Stomach smooth muscle (tissue), 2 donors: Measurements from ENCODE around the gene S1PR4.
A peak's percentile ranks its signal among the peaks of the same experiment; 100 is the strongest.
"Not testable (repeated sequence)": the region's sequence is repeated elsewhere in the genome, so short reads cannot be mapped to it uniquely, and the experiment has no call there.

Source experiments
- H3K27ac ChIP-seq: one replicate; pipeline ENCODE4 v1.7.0; 2013; ENCODE audit warnings: mild to moderate bottlenecking, low read length, inconsistent platforms
- H3K27me3 ChIP-seq, 2 donors: one replicate each; pipeline ENCODE4 v1.7.0; 2013; ENCODE audit warnings: low read length in 2 of 2; ENCODE audit not compliant: insufficient read depth in 2 of 2, control insufficient read depth in 1 of 2
- H3K36me3 ChIP-seq, 2 donors: one replicate each; pipeline ENCODE4 v1.7.0; 2013; ENCODE audit warnings: low read length in 2 of 2; ENCODE audit not compliant: control insufficient read depth in 2 of 2, insufficient read depth in 2 of 2
- H3K4me1 ChIP-seq: one replicate; pipeline ENCODE4 v1.7.0; 2013; ENCODE audit warnings: low read length; ENCODE audit not compliant: control insufficient read depth, insufficient read depth
- H3K4me3 ChIP-seq, 2 donors: one replicate each; pipeline ENCODE4 v1.7.0; 2013; ENCODE audit warnings: low read length in 2 of 2
- H3K9ac ChIP-seq, 2 donors: one replicate each; pipeline ENCODE4 v1.7.0; 2013; ENCODE audit warnings: low read length in 2 of 2, mild to moderate bottlenecking in 1 of 2
- H3K9me3 ChIP-seq, 2 donors: one replicate each; pipeline ENCODE4 v1.7.0; 2013; ENCODE audit warnings: low read length in 2 of 2; ENCODE audit not compliant: control insufficient read depth in 2 of 2
- donor health status: healthy.
- donor health status: Pancreatic carcinoma.

The S1PR4 gene

DNA sequence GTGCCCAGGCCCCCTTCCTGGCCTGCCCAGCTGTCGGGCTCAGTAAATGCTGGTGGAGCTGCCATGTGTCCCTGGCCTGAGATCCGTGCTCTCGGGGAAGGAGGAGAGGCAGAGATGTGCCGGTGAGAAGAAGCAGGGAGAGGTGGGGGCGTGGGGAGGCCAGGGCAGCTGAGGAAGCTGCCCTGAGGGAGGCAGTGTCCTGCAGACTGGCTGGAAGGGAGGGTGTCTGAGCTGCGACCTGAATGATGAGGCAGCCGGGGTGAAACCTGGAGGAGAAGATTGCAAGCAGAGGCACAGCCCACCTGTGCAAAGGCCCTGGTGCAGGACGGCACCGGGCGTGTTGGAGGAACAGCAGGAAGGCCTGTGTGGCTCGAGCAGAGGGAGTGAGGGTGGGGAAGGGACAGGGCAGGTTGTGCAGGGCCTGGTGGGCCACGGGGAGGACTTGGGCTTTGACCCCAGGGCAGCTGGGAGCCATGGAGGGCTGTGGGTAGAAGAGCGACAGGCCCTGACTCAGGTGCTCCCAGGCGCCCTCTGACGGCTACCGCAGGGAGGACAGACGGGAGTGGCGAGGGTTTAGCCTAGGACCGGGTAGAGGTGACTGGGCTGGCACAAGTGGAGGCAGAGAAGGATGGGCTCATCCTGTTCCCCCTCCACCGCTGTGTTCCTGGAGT lies 31.9 kb downstream of the S1PR4 start:
- no peak overlapping the region for H3K9ac ChIP-seq
- H3K36me3 ChIP-seq: peaks cover 7% of the 10 kb centered on the region in 2 donors

DNA sequence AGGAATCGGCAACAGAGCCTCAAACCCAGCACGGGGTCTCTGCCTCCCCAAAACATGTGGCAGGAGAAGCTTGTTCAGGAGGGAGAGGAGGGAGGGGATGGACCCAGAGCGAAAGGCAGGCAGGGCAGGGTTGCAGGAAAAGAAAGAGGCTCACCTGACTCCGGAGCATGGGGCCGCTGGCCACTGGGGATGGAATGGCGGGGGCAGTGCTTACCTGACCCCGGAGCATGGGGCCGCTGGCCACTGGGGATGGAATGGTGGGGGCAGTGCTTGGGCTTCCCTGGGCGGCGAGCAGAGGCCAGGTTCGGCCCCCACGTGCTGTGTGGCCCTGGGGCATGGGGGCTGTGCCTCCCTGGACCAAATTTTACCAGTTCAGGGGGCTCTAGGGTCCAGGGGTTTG lies 32.6 kb downstream of the S1PR4 start:
- no peaks in the 10 kb centered on the region for H3K4me1 ChIP-seq
- no peak overlapping the region for H3K4me3 ChIP-seq
- no peak overlapping the region for H3K9ac ChIP-seq
- no peaks in the 10 kb centered on the region for H3K27me3 ChIP-seq
- no peak overlapping the region for H3K27ac ChIP-seq
- peaks cover 7% of the 10 kb centered on the region in 2 donors for H3K36me3 ChIP-seq
- no peaks in the 10 kb centered on the region for H3K9me3 ChIP-seq

More for the DNA sequence above, 31.9 kb downstream of the S1PR4 start:
- Histone ChIP-seq H3K4me3 (no peak overlapping the region), H3K27ac (no peak overlapping the region), H3K4me1 (no peaks in the 10 kb centered on the region), H3K9me3 (no peaks in the 10 kb centered on the region), H3K27me3 (no peaks in the 10 kb centered on the region)

DNA sequence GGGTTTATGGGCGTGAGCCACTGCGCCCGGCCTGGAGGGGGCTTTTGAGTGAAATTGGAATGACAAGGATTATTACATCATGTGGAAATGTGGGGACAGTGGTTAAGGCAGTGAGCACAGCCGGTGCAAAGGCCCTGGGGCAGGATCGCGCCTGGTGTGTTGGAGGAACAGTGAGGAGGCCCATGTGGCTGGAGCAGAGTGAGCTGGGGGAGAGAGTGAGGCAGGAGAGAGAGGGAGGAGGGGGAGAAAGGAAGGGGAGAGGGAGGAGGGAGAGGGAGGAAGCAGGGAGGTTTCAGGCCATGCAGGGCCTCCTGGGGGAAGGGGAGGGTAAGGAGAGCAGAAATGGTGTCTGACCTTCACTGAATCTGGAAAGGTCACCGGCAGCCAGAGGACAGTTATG lies 34.6 kb downstream of the S1PR4 start:
- H3K4me3 ChIP-seq: no peak overlapping the region
- H3K4me1 ChIP-seq: no peaks in the 10 kb centered on the region
- no peak overlapping the region for H3K27ac ChIP-seq
- no peak overlapping the region for H3K9ac ChIP-seq
- no peaks in the 10 kb centered on the region for H3K36me3 ChIP-seq
- no peaks in the 10 kb centered on the region for H3K27me3 ChIP-seq
- H3K9me3 ChIP-seq: no peaks in the 10 kb centered on the region

DNA sequence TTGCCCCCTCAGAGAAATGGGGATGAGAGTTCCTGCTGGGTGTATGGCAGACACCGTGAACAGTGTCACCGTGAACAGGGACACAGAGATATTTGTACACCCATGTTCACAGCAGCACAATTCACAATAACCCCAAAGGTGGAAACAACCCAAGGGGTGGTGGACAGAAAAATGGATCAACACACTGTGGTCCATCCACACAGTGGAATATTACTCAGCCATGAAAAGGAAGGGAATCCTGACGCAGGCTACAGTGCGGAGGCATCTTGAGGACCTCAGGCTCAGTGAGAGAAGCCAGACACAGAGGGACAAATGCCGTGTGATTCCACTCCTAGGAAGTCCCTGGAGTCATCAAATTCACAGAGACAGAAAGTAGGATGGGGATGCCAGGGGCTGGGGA lies 38.3 kb downstream of the S1PR4 start:
- no peak overlapping the region for H3K9ac ChIP-seq
- no peak overlapping the region for H3K27ac ChIP-seq
- H3K4me1 ChIP-seq: no peaks in the 10 kb centered on the region
- peaks cover 0 to 3% of the 10 kb centered on the region in 2 donors for H3K27me3 ChIP-seq
- H3K36me3 ChIP-seq: no peaks in the 10 kb centered on the region
- no peak overlapping the region for H3K4me3 ChIP-seq
- no peaks in the 10 kb centered on the region for H3K9me3 ChIP-seq

DNA sequence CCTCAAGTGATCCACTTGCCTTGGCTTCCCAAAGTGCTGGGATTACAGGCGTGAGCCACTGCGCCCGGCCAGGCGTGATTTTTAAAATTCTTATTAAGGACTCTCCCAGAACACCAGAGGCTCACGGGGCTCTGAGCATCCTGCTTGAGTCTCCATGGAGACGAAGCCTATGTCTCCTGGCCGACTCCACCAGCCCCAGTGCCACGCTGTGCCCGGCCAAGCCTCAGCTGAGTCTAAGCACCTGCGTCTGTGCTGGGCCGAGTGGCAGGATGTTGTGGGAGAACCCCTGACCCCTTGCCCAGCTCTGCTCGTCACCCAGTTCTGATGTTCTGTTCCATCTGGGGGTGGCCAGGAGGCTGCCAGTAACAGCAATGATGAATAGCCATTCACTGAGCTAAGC lies 42.0 kb downstream of the S1PR4 start:
- Histone ChIP-seq H3K4me1 (peaks cover 2% of the 10 kb centered on the region), H3K27me3 (peaks cover 2 to 5% of the 10 kb centered on the region in 2 donors), H3K36me3 (no peaks in the 10 kb centered on the region), H3K4me3 (no peak overlapping the region), H3K27ac (no peak overlapping the region), H3K9me3 (no peaks in the 10 kb centered on the region), H3K9ac (no peak overlapping the region)

DNA sequence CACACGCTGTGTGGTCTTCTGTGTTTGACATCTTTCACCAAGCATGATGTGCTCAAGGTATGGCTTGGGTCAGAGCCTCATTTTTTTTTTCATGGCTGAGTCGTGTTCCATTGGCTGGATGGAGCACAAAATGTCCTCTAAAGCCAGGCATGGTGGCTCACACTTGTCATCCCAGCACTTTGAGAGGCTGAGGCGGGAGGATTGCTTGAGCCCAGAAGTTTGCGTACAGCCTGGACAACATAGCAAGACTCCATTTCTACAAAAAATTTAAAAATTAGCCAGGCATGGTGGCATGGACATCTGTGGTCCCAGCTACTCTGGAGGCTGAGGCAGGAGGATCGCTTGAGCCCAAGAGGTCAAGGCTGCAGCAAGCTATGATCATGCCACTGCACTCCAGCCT lies 43.0 kb downstream of the S1PR4 start:
- H3K4me1 ChIP-seq, H3K9me3 ChIP-seq, H3K9ac ChIP-seq, H3K36me3 ChIP-seq, H3K27me3 ChIP-seq, H3K27ac ChIP-seq, H3K4me3 ChIP-seq: not testable (repeated sequence)

DNA sequence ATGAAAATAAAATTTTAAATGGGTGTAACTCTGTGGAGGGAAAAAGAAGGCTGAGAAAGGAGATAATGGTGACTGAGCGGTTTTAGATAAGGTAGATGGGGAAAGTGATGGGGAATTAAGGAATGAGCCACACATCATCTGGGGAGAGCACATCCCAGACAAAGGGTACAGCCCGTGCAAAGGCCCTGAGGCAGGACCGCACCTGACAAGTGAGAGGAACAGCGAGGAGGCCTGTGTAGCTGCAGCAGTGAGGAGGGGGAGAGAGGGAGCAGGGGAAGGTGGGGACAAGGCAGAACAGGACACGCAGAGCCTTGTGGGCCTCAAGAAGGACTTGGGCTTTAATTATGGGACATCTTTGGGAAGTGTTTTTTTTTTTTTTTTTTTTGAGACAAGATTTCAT lies 44.1 kb downstream of the S1PR4 start:
- H3K36me3 ChIP-seq: no peaks in the 10 kb centered on the region
- no peaks in the 10 kb centered on the region for H3K9me3 ChIP-seq
- H3K27ac ChIP-seq: no peak overlapping the region
- no peak overlapping the region for H3K9ac ChIP-seq
- peaks cover 4 to 14% of the 10 kb centered on the region in 2 donors for H3K27me3 ChIP-seq
- H3K4me3 ChIP-seq: no peak overlapping the region
- H3K4me1 ChIP-seq: peaks cover 2% of the 10 kb centered on the region

DNA sequence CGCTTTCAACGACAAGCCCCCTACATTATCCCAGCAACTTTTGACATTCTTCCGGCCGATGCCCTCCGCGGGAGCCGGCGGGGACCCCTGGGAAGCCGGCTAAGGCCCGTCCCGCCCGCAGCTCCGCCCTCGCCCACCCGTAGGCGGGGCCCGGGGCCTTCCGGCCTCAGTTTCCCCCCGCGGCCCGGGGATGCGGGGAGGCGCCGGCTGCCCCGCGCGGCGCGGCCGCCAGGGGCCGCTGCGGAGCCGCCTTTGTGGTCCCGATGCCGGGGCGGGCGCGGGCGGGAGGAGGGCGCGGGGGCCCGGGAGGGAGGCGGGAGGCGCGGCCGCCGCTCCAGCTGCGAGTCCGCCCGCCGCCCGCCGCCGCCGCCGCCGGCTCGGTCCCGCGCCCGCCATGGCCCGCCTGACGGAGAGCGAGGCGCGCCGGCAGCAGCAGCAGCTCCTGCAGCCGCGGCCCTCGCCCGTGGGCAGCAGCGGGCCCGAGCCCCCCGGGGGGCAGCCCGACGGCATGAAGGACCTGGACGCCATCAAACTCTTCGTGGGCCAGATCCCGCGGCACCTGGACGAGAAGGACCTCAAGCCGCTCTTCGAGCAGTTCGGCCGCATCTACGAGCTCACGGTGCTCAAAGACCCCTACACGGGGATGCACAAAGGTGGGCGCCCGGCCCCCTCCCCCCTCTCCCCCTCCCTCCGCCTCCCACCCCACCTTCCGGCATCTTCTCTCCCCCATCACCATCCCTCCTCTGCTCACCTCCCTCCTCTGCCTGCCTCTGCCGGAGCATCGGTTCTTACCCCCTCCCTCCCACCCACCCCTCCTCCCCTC lies 46.0 kb downstream of the S1PR4 start, which contains the start of gene CELF5:
TSS of gene CELF5 (plus strand) at position 316 of the 823 bp plus-strand sequence. CDS start at position 395, 79 bp downstream.
- Histone ChIP-seq H3K27ac (no peak within 1 kb of the TSS), H3K4me3 (peak within 1 kb of the TSS in 1 of 2 donors; percentile 29), H3K27me3 (peaks cover 15 to 21% of the 10 kb centered on the region in 2 donors), H3K4me1 (peaks cover 2% of the 10 kb centered on the region), H3K9ac (no peak within 1 kb of the TSS), H3K9me3 (no peaks in the 10 kb centered on the region), H3K36me3 (no peaks in the 10 kb centered on the region)

DNA sequence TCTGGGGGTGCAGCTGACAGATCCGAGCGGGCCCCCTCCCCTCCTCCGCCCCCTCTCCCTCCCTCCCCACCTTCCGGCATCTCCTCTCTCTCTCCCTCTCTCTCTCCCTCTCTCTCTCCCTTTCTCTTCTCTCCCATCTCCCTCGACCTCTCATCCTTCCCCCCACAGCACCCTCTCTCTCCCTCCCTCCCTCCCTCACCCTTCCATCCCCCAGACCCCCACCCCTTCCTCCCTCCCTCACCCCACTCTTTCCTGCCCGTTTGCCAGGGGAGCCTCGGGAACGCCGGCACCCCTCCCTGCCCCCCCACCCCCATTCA lies 46.6 kb downstream of the S1PR4 start:
- Histone ChIP-seq H3K9ac (no peak overlapping the region), H3K9me3 (no peaks in the 10 kb centered on the region), H3K36me3 (no peaks in the 10 kb centered on the region), H3K27me3 (peaks cover 21 to 25% of the 10 kb centered on the region in 2 donors), H3K27ac (no peak overlapping the region), H3K4me3 (no peak overlapping the region), H3K4me1 (peaks cover 2% of the 10 kb centered on the region)

DNA sequence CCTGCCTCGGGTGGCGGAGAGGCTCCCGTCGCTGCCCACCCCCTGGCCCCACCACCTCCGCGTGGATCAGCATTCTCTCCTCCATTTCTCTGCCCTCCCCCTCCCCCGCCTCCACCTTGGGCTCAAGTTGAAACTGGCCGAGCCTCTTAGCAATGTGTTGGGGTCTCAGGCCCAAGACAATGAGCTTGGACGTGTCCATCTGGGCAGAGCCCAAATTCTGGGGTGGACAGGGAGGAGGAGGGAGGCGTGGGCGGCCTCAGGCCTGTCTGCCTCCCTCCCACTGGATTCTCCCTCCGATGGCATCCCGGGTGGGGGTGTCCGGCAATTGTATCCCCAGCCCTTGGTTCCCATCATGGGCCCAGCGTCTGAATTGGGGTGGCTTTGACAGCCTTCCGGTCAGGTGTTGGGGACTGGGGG lies 47.1 kb downstream of the S1PR4 start:
- Histone ChIP-seq H3K4me1 (peaks cover 2% of the 10 kb centered on the region), H3K9ac (no peak overlapping the region), H3K4me3 (no peak overlapping the region), H3K27me3 (peaks cover 21 to 29% of the 10 kb centered on the region in 2 donors), H3K9me3 (no peaks in the 10 kb centered on the region), H3K36me3 (no peaks in the 10 kb centered on the region), H3K27ac (no peak overlapping the region)
